Activated CD8-positive, alpha-beta memory T cell treated with anti-CD3 and anti-CD28 coated beads, Interleukin-2, amount 50 U/mL, for 1 hour (primary cell): ENCODE measurements around the gene FCER1G.

Experiments
- DNase-seq: peaks from one replicate; pipeline ENCODE4 v3.0.0-alpha.2; 2020; ENCODE audit errors: extremely low read depth

The FCER1G gene

DNA sequence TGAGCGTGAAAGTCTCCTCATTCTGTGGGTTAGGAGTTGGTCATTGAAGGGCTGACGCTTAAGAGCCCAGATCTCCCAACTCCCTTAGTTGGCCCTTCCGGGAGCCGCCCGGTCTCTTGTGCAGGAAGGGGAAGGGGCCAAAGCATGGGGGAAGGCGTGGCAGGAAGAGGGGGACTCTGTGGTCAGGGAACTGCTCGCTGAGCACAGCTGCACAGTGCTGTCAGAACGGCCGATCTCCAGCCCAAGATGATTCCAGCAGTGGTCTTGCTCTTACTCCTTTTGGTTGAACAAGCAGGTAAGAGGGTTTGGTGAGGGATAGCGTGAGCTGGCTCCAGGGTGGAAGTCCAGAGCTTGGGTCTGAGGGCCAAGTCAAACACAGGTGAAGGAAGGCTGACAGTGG is at the start of gene FCER1G:
Gene FCER1G, plus strand, starts transcription at position 220 of the 400 bp plus-strand sequence. Its CDS starts 27 bp downstream, at position 247.
- no peak for DNase-seq

DNA sequence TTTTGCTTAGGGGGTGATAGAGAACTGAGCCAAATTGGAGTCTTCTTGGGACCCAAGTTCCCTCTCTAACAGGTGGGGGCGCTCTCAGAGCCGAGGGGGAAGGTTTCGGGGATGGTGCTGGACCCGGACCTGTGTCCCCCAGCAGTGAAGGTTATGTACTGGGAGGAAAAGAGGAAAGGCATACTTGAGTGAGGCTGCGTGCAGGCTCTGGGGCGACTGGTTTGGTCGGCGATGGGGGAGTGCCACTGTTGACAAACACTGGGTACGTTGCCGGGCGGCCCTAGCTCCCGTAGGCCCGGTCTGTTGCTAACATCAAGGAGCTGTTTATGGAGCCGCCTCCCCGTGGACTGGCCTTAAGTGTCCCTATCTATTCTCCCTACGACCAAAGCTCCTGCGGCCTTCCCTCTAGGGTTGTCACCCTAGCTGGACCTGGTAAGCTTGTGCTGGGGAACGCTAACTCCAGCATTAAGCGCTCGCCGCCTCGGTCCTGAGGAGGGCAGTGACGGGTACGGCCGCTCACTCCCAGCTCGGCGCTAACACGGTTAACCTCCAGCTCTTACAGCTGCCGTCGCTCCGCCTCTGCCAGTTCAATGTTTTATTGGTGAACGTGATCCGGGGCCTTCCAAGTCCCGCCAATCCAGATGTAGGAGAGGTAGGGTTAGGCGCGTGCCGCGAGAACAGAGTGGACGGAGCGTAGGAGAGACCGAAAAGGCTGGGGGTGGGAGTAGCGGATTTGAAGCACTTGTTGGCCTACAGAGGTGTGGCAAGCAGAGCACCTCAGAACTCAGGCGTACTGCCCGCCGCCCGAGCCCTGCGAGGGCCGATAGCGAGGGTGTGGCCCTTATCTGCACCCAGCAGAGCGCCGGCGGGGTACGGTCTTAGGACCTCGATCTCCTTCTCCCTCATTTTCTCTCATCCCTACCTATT is 49.1 kb upstream of the FCER1G start, which contains the start of gene PPOX:
Gene PPOX, plus strand, starts transcription at position 685 of the 927 bp plus-strand sequence. CDS start 422 bp downstream, outside the sequence.
- peak; percentile 78 for DNase-seq

DNA sequence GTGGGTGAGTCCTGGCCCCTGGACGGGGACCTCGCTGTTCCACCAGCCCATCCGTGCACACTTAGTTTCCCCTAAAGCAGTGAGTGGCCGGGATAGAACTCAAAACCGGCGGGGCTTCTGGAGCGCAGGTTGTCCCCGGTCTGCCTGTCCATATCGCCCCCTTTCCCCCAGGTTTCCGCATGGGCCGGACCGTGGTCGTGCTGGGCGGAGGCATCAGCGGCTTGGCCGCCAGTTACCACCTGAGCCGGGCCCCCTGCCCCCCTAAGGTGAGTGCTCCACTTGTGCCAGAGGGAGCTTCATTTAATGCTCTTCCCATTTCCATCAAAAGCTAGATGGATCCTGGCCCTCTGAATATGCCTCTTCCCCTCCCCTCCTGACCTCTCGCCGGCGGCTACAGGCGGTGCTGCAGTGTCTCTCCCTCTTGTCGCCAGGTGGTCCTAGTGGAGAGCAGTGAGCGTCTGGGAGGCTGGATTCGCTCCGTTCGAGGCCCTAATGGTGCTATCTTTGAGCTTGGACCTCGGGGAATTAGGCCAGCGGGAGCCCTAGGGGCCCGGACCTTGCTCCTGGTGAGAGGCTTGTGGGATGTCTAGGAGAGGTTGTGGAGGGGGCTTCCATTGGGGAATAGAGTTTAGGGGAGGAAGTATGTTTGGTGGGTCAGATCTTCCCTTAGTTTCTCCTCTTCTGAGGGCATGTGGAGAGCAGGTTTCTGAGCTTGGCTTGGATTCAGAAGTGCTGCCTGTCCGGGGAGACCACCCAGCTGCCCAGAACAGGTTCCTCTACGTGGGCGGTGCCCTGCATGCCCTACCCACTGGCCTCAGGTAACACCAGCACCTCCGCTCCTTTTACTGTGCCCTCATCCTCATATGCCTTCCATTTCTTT is 48.2 kb upstream of the FCER1G start:
- no peak for DNase-seq

DNA sequence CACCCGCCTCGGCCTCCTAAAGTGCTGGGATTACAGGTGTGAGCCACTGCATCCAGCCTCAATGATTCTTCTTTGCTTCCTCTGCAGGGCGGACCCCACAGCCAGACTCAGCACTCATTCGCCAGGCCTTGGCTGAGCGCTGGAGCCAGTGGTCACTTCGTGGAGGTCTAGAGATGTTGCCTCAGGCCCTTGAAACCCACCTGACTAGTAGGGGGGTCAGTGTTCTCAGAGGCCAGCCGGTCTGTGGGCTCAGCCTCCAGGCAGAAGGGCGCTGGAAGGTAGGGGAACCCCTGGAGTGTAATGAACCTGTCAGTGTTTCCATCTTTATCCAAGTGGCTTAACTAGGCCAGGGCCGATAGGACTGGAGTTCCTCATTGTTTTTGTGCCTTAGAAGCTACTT is 46.2 kb upstream of the FCER1G start:
- no peak for DNase-seq

DNA sequence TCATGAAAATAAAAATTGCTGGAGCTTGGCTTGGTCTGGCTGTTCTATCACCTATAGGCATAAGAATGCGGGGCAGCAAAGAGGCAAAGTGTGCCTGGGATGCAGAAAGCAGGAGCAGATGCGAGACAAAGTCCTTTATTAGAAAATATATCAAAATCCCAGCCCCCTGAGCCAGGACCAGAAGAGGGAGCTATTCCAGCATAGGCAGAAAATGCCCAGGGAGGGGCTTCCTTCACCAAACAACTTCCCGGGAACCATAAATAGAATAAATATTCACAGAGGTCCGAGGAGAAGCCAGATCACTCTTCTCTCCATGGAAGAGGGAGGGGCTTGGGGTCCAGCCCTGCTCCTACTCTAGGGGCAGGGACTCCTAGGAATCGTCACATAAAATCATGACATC is 43.9 kb upstream of the FCER1G start:
- no peak for DNase-seq

DNA sequence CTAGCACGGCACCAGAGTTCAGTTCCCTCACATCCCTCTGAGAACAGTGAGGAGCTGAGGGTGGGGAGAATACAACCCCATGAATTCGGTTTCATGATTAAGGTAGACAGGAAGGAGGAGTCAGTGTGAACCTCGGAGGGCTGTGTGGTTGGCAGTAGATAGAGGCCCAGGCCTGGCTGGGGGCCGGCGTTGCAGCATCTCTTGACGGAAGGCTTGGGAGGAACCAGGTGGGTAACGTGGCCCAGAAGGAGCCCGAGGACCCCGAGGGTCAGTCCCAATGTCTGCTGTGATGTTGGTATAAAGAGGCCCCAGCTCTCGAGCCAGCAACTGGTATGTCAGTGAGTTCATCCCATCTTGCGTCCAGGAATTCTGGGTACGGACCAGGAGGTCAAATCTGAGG is 43.4 kb upstream of the FCER1G start:
- no peak for DNase-seq

DNA sequence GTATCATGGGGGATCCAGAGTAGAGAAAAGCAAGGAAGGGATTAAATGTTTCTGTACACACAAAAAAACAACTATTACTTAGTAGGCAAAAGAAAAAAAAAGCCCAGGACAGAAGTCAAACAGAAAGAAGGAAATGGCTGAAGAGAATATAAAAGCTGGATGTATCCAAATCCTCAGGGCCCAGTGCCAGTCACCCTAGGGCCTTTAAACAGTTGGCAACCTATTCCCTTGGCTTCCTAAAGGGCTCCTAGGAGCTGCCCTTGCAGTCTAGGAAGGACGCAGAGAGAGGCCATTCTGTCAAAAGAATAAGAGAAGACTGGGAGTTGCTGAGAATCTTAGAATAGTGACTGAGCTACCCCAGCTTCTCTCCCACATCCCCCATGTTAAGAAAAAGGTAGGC is 42.7 kb upstream of the FCER1G start:
- DNase-seq, result no peak

DNA sequence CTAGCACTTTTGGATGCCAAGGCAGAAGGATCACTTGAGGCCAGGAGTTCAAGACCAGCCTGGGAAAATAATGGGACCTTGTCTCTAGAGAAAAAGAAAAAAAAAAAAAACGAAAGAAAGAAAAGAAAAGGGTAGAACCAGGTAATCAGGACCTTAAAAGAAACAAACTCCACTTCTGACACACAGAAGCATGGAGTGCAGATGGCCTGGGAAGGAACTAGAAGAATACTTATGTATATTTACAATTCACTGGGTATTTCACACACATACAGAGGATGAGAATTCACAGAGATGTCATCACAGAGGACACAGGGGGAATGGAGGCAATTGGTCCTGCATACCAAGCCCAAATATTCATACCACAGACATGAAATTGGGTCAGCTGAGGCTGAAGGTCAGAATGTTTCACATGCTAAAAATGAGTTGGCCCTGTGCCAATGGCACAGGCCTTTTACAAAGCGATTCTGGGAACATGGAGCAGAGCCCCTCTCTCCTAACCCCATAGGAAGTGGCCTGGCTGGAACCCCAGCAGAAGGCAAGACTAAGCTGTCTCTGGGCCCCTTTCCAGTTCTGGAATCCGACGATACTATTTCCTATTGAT is 42.2 kb upstream of the FCER1G start:
- DNase-seq, result no peak

DNA sequence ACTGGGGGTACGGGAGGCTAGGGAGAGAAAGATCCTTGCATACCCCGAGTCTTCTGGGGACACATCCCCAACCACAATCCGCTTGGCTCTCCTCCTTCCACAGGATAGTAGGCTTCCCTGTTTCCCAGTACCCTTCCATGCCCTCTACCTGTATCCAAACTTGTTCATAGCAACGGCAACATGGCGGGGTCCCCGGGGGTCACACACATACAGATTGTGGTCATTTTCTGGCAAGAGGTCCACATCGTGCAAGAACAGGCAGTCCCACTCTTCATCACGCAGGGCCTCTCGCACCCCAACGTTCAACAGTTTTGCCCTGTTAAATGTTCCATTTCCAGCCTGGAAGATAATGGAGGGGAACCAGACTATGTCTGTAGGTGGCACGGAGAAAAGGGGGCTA is 41.4 kb upstream of the FCER1G start:
- DNase-seq, result no peak

DNA sequence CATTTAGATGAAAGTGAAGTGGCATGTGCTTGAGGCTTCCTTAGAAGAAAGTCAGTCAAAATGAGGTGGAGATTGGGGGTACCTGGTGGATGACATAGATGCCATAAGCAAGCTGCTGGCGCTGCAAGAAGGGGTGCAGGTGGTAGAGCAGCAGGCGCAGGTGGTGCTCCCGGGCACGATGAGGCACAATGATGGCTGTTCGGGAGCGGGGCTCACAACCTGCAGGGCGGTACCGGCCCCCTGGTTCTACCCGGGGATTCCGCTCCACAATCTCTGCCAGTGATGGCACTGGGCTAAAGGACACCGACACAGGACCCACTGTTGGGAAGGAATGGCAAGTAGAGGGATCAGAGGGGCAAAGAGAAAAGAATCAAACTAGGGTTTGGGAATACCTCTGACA is 40.2 kb upstream of the FCER1G start:
- no peak for DNase-seq

DNA sequence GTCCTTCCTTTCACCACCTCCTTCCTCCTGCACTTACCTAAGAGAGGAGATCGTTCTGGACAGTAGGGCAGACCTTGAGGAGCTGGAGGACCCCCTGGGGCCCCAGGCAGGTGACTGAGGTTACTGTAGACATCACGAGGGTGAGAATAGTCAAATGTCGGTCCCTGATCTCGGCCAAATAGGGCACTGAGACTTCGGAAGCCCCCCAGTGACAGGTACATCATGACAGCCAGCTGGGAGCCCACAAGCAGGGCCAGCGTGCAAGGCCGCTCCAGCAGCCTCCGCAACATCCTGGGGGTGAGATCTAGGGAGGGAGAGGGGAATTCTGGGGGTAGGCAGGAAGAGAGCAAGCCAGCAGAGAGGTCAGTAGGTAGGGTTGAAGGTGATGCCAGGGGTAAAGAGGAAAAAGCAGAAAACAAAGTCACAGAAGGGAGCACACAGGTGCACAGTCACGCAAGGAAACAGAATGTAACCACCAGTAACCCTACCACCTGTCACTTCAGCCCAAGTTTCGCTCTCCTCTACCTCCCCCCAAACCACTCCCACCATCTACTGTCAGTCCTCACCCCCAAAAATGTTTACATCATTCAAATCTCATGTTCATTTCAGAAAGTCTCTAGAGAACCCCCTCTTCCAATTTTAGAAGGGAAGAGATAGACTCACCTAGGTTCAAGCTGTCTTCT is 39.2 kb upstream of the FCER1G start:
- DNase-seq, result no peak

DNA sequence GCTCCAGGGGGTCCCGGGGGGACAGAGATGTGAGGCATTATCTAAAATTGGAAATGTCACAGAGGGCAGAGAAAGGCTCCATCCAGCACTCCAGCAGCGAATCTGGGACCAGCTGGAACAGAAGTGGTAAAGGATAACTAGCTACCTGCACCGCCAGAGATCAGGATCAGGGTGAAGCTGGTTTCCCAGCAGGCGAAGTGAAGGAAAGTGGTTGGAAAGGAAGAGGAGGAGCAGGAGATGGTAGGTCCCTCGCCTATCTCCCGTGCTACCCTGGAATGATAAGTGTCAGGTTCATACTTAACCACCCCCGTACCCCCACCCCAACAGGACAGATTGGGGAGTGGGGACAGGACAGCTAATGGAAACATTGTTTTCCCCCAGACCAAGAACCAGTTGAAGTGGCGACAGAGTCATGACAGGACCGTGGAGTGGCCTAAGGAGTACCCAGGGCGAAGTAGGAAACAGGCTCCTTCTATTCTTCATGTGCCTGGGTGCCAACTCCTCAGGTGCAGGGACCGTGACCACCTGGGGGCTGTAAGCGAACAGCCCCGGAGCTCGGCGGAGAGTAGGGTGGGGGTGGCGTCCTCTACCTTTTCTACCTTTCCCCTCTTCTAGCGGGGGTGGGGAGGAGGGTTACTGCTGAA is 38.5 kb upstream of the FCER1G start:
- no peak for DNase-seq

DNA sequence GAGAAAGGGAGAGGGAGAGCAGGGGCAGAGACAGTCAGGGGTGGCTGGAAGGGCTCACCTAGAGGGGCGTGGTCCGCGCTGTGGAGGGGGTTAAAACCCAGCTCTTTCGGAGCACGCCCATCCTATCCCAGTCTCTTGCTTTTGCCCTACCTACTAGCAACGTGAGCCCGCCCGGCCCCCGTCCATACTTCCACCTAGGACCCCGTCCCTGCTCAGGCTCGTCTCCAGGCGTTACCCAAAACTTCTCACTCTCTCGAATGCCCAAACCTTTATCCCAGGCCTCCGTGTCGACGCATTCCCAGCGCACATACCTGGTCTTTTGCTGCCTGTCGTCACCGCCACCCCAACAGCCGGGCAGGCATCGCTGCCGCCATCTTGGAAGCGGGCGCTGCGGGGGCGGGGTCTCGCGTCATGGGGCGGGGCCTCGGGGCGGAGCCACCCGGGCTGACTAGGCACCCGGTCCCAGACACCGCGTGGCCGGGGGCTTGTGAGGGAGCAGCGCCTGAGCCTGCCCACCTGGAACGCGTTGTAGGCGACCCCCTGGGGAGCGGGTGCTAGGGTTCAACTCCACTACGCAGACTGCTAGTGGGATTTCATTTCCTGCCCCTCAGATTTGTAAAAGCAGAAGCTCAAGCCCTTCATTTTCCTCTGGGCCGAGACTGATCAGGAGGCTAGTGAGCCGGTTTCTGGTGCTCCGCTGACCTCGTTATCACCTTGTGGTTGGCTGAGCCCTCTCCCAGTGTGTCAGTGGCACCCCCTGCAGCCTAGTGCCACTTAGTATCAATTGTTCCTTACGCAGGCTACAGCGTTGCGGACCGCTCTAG is 37.8 kb upstream of the FCER1G start, which contains the start of gene B4GALT3:
Gene B4GALT3, minus strand, starts transcription at position 396 of the 824 bp plus-strand sequence. CDS start 1,447 bp downstream, outside the sequence.
- DNase-seq, result peak; percentile 57

DNA sequence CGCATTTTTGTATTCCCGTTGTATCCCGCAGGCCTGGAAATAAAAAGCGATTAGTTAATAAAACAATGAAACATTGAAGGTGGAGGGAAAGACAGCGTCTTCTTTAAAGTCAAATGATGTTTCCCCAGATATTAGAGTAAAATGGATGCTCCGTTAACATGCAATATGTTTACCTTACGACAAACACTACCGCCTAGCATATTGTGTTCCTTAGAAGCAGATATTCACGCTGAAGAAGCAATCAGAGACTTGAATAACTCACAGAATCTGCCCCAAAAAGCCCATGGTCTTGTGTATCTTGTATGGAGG is 37.2 kb upstream of the FCER1G start:
- no peak for DNase-seq

DNA sequence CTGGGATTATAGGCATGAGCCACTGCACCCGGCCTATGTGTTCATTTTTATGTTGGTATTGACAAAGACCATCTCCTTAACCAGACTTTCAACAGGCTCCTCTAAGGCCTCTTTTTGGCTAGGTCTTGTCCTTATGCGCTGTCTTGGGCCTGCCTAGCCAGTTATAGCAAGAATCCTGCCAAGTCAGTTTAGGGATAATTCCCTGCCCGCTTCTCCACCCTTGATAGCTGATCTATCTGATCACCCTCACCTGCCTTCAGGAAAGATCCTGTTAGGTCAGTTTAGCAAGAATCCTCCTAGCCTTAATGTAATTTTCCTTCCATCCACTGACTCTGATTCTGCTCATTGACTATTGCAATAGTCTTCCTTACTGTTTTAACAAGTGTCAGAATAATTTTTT is 35.4 kb upstream of the FCER1G start:
- no peak for DNase-seq

DNA sequence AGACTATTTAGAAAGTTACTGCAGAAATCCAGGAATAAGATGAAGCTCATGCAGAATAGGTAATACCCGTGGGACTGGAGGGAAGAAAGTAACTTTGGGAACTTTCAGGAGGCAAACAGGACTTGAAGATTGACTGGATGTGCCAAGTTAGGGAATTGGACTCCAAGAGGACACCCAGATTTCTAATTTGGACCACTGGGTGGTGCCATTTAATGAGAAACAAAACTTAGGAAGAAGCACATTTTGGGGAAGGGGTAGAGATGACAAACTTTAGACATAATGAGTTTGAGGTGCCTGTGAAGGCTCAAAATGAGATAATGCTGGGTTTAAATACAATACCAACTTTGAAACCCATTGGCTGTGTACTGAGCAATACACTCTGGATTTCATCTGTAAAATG is 34.5 kb upstream of the FCER1G start:
- no peak for DNase-seq

DNA sequence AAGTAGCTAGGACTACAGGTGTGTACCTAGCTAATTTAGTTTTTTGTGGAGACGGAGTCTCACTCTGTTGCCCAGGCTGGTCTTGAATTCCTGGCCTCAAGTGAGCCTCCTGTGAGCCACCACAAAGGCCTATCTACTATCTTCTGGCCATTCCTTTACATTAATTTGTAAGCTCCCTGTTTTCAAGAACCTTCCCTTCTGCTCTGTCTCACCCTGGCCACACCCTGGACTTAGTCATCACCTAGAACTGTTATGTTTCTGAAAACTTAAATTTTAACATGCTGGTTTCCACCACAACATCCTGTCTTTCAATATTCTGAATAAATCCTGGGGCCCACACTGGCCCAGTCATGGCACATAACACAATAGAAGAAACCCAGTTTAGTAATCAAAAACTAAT is 32.9 kb upstream of the FCER1G start:
- DNase-seq, result no peak

DNA sequence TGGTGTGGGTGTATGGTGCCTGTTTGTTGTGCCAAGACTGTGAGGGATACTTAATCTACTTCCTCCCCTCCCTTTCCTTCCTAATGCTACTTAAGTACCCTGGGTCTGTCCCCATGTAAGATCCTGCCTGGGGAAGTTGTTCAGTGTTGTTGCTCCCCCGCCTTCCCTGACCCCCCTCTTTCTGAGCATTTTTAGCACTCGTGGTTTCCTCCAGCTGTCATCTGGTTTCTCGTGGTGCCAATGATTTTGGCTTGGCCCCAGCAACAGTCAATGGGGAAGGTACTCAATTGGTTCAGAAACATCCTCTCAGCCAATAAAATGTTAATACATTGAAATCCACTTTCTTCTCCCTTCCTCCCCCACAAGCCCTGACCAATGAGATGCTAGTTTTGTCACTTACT is 29.8 kb upstream of the FCER1G start:
- peak; percentile 47 for DNase-seq

DNA sequence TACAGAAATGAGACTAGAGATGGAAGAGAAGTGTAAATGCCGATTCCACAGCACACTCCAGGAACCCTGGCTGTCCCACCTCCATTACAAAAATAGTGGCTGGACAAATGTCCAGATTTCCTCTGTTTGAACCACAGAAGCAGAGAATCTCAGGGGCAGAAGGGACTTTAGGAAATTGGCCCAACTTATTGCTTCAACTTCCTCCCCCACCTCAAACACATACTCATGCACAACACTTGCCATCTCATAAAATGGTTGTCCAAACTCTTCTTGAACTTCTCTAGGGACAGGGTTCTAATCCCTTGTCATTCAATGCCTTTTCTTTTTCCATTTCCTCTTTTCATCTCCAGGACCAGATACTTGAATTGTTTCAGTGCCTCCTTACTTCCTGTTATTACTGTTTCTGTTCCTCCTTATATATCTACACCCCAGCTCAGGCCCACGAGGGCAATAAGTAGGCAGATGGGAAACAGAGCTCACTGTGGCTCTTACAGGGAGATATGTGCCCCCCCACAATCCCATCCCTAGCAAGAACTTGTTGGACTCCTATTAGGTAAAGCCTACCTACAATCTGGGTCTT is 29.3 kb upstream of the FCER1G start:
- no peak for DNase-seq

DNA sequence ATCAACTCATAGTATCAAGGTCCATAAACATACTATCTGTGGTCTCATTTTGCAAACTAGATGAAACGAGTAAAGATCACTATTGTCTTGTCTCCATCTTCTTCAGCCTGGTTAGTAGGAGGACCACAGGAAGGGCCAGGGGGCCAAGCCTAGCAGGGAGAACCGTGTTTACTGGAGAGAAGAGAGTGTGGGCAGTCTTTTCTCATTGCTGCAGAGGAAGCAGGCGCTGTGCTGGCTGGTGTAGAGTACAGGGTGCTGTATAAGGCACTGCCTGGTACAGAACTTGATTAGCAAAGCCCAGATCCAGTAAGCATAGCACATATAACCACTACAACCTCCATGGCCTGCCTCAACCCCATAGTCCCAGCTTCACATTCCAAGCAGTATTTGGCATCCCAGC is 27.8 kb upstream of the FCER1G start:
- DNase-seq, result no peak
